Activated effector memory CD4-positive, alpha-beta T cell treated with Interleukin-2 at 50 U/mL for 16 hours (primary cell): Measurements from ENCODE around the gene ELK4.
A peak's percentile ranks its signal among the peaks of the same experiment; 100 is the strongest.
"Not testable (repeated sequence)": the region's sequence is repeated elsewhere in the genome, so short reads cannot be mapped to it uniquely, and the experiment has no call there.

Source experiments
- DNase-seq: peaks from one replicate; pipeline ENCODE4 v3.0.0-alpha.2; 2020

ELK4 gene

GRCh38 chr1:205663286-205663936 lies 31.6 kb upstream of the ELK4 start:
- no peak for DNase-seq

- DNase-seq, result no peak
These were observed 31.0 kb upstream of the ELK4 start for GRCh38 chr1:205662791-205663190.

GRCh38 chr1:205662135-205662738 lies 30.4 kb upstream of the ELK4 start:
- no peak for DNase-seq

- no peak for DNase-seq
These were observed 29.8 kb upstream of the ELK4 start for GRCh38 chr1:205661429-205662134.

GRCh38 chr1:205660361-205660760 lies 28.6 kb upstream of the ELK4 start:
- no peak for DNase-seq

- DNase-seq, result peak; percentile 63
These were observed 27.3 kb upstream of the ELK4 start for GRCh38 chr1:205658943-205659581.

- DNase-seq, result no peak
These were observed 24.4 kb upstream of the ELK4 start for GRCh38 chr1:205656236-205656635.

- DNase-seq, result no peak
These were observed 21.2 kb upstream of the ELK4 start for GRCh38 chr1:205652984-205653383.

GRCh38 chr1:205650241-205650640 lies 18.4 kb upstream of the ELK4 start:
- no peak for DNase-seq

- no peak for DNase-seq
These were observed 13.7 kb upstream of the ELK4 start for GRCh38 chr1:205645519-205645918.

- DNase-seq, result no peak
These were observed 11.0 kb upstream of the ELK4 start for GRCh38 chr1:205642679-205643307.

- no peak for DNase-seq
These were observed 7.8 kb upstream of the ELK4 start for GRCh38 chr1:205639567-205639966.

- DNase-seq, result no peak
These were observed 6.2 kb upstream of the ELK4 start for GRCh38 chr1:205637854-205638468.

GRCh38 chr1:205636732-205637131 lies 4.9 kb upstream of the ELK4 start:
- DNase-seq, result no peak

GRCh38 chr1:205636138-205636530 lies 4.3 kb upstream of the ELK4 start:
- not testable (repeated sequence) for DNase-seq

- DNase-seq, result no peak
These were observed 1.7 kb upstream of the ELK4 start for GRCh38 chr1:205633421-205633976.

- no peak for DNase-seq
These were observed 908 bp upstream of the ELK4 start for GRCh38 chr1:205632669-205633169.

GRCh38 chr1:205631010-205631767 lies 622 bp downstream of the ELK4 start:
- DNase-seq, result peak; percentile 73

GRCh38 chr1:205630651-205631009 lies 1.2 kb downstream of the ELK4 start:
- no peak for DNase-seq

- no peak for DNase-seq
These were observed 1.6 kb downstream of the ELK4 start for GRCh38 chr1:205630241-205630640.

GRCh38 chr1:205629751-205630150 lies 2.1 kb downstream of the ELK4 start:
- DNase-seq, result no peak

GRCh38 chr1:205627956-205628355 lies 3.9 kb downstream of the ELK4 start:
- no peak for DNase-seq
